H1 (cell line): ENCODE results near the gene NSUN4. TPM values are rescaled to one million over a fixed set of nuclear protein-coding genes. Genes with fewer than 3 reads are reported as not detected.

ENCODE experiments used
- CTCF ChIA-PET: fragments of 300-600 bp; sonication (Branson Sonifier 250); formaldehyde crosslinking; loops from one replicate; lab custom pipeline; 2021; ENCODE audit not compliant: partially characterized antibody; lab: Charles Lee
- POLR2A ChIA-PET: fragments of 300-600 bp; sonication (Branson Sonifier 250); formaldehyde crosslinking; loops from one replicate; lab custom pipeline; 2021; ENCODE audit warnings: inconsistent platforms; ENCODE audit not compliant: partially characterized antibody; lab: Charles Lee
- DNase-seq, 2 experiments: peaks; one replicate each; pipeline versions ENCODE4 v3.0.0 to v3.0.0-alpha.2; 2010 to 2022; ENCODE audit warnings: low spot score in 2 of 2, low read depth in 1 of 2, mixed read lengths in 1 of 2
- FAIRE-seq: peaks from 2 replicates; lab custom pipeline; 2011; peaks lifted over from hg19 to GRCh38; lab: Jason Lieb, UNC
- H2AFZ ChIP-seq: 2 replicates; pipeline ENCODE4 v1.8.1; 2012; ENCODE audit warnings: low read length, inconsistent platforms
- H2AK5ac ChIP-seq: 2 replicates; pipeline ENCODE4 v1.6.1; 2013; ENCODE audit warnings: low read depth, low read length
- H2BK120ac ChIP-seq: replicated peaks from 2 replicates; pipeline ENCODE3; 2013; ENCODE audit warnings: low read depth, low read length, inconsistent platforms
- H2BK12ac ChIP-seq: 2 replicates; pipeline ENCODE4 v1.6.1; 2013; ENCODE audit warnings: low read depth, low read length
- H2BK15ac ChIP-seq: 2 replicates; pipeline ENCODE4 v1.6.1; 2013; ENCODE audit warnings: low read length
- H2BK20ac ChIP-seq: 2 replicates; pipeline ENCODE4 v1.6.1; 2013; ENCODE audit warnings: low read length
- H2BK5ac ChIP-seq: 2 replicates; pipeline ENCODE4 v1.6.1; 2013; ENCODE audit warnings: low read depth, low read length
- H3K14ac ChIP-seq: 2 replicates; pipeline ENCODE4 v1.6.1; 2013; ENCODE audit warnings: inconsistent platforms; ENCODE audit not compliant: insufficient read length
- H3K18ac ChIP-seq: 2 replicates; pipeline ENCODE4 v1.6.1; 2013; ENCODE audit warnings: low read length; ENCODE audit errors: extremely low read depth
- H3K23ac ChIP-seq: 2 replicates; pipeline ENCODE4 v1.6.1; 2013; ENCODE audit warnings: inconsistent platforms; ENCODE audit not compliant: insufficient read length
- H3K23me2 ChIP-seq: 2 replicates; pipeline ENCODE4 v1.6.1; 2013; ENCODE audit warnings: low read depth, low read length
- H3K27ac ChIP-seq: 2 replicates; pipeline ENCODE4 v1.6.1; 2011; ENCODE audit warnings: low read depth, low read length, inconsistent platforms
- H3K27me3 ChIP-seq, 4 experiments: replicated peaks in 1 of 4; 1 replicate in 1 of 4; 2 replicates in 3 of 4; pipeline versions ENCODE4 v1.6.1 to v1.8.1; 2011 to 2013; ENCODE audit warnings: low read length in 3 of 4, mild to moderate bottlenecking in 3 of 4, inconsistent platforms in 2 of 4, mixed read lengths in 2 of 4, moderate library complexity in 1 of 4; ENCODE audit not compliant: control insufficient read depth in 3 of 4, insufficient read depth in 3 of 4; ENCODE audit errors: extremely low read depth in 1 of 4
- H3K36me3 ChIP-seq, 4 experiments: 2 replicates each; pipeline versions ENCODE4 v1.6.1 to v1.8.1; 2011 to 2013; ENCODE audit warnings: mild to moderate bottlenecking in 4 of 4, low read length in 3 of 4, moderate library complexity in 2 of 4, control low read depth in 1 of 4, inconsistent platforms in 1 of 4; ENCODE audit not compliant: insufficient read depth in 4 of 4, control insufficient read depth in 2 of 4
- H3K4ac ChIP-seq: replicated peaks from 2 replicates; pipeline ENCODE3; 2013; ENCODE audit warnings: low read length, low read depth, mixed read lengths, inconsistent platforms; ENCODE audit not compliant: insufficient read length
- H3K4me1 ChIP-seq, 4 experiments: replicated peaks in 1 of 4; 1 replicate in 1 of 4; 2 replicates in 3 of 4; pipeline versions ENCODE4 v1.6.1 to v1.8.1; 2011 to 2013; ENCODE audit warnings: low read length in 3 of 4, inconsistent platforms in 2 of 4, mixed read lengths in 1 of 4; ENCODE audit not compliant: insufficient read depth in 4 of 4, control insufficient read depth in 3 of 4
- H3K4me2 ChIP-seq, 2 experiments: 2 replicates each; pipeline versions ENCODE4 v1.6.1 to v1.8.1; 2011 to 2013; ENCODE audit warnings: low read depth in 2 of 2, low read length in 2 of 2, control low read depth in 1 of 2, inconsistent platforms in 1 of 2, mild to moderate bottlenecking in 1 of 2; ENCODE audit not compliant: insufficient read depth in 1 of 2
- H3K4me3 ChIP-seq, 4 experiments: fragments of 200-600, 300-600 bp in 1 of 4; sonication (generic), shearing (Covaris generic), sonication (Bioruptor Twin) in 1 of 4; 2 replicates each; pipeline versions ENCODE4 v1.5.1 to v1.8.1; 2011 to 2016; ENCODE audit warnings: low read length in 4 of 4, low read depth in 3 of 4, control low read depth in 2 of 4, inconsistent platforms in 2 of 4, mild to moderate bottlenecking in 2 of 4, mixed read lengths in 1 of 4, moderate library complexity in 1 of 4; ENCODE audit not compliant: insufficient read depth in 2 of 4; ENCODE audit errors: extremely low read depth in 1 of 4
- H3K56ac ChIP-seq: replicated peaks from 2 replicates; pipeline ENCODE3; 2013; ENCODE audit warnings: low read depth, mild to moderate bottlenecking, mixed read lengths, low read length, inconsistent platforms; ENCODE audit not compliant: insufficient read length
- H3K79me1 ChIP-seq: 2 replicates; pipeline ENCODE4 v1.6.1; 2013; ENCODE audit warnings: low read depth, low read length, control low read depth
- H3K79me2 ChIP-seq, 2 experiments: 2 replicates each; pipeline versions ENCODE4 v1.6.1 to v1.8.1; 2012 to 2013; ENCODE audit warnings: low read length in 2 of 2, mild to moderate bottlenecking in 2 of 2, inconsistent platforms in 1 of 2; ENCODE audit not compliant: insufficient read depth in 2 of 2, control insufficient read depth in 1 of 2
- H3K9ac ChIP-seq, 4 experiments: replicated peaks in 1 of 4; 1 replicate in 1 of 4; 2 replicates in 3 of 4; pipeline versions ENCODE4 v1.6.1 to v1.8.1; 2011 to 2013; ENCODE audit warnings: low read depth in 3 of 4, low read length in 3 of 4, control low read depth in 2 of 4, mild to moderate bottlenecking in 2 of 4, moderate library complexity in 2 of 4, inconsistent platforms in 1 of 4; ENCODE audit errors: extremely low read depth in 1 of 4
- H3K9me3 ChIP-seq, 2 experiments: 2 replicates each; pipeline versions ENCODE4 v1.6.1 to v1.8.1; 2012 to 2013; ENCODE audit warnings: mild to moderate bottlenecking in 2 of 2, moderate library complexity in 2 of 2, control low read depth in 1 of 2, inconsistent platforms in 1 of 2, low read depth in 1 of 2, low read length in 1 of 2, mixed read lengths in 1 of 2; ENCODE audit not compliant: insufficient read depth in 2 of 2
- H4K20me1 ChIP-seq, 2 experiments: replicated peaks in 1 of 2; 2 replicates each; pipeline versions ENCODE3 to v1.8.1; 2011 to 2013; ENCODE audit warnings: inconsistent platforms in 2 of 2, low read length in 2 of 2, mild to moderate bottlenecking in 1 of 2; ENCODE audit not compliant: insufficient read depth in 2 of 2, control insufficient read depth in 1 of 2
- H4K5ac ChIP-seq: 2 replicates; pipeline ENCODE4 v1.6.1; 2013; ENCODE audit warnings: low read length, low read depth, mixed read lengths, inconsistent platforms; ENCODE audit not compliant: insufficient read length
- H4K8ac ChIP-seq: 2 replicates; pipeline ENCODE4 v1.8.0; 2013; ENCODE audit warnings: mild to moderate bottlenecking, moderate library complexity, low read length, inconsistent platforms; ENCODE audit not compliant: insufficient read depth; ENCODE audit errors: extremely low read depth
- H4K91ac ChIP-seq: replicated peaks from 2 replicates; pipeline ENCODE3; 2013; ENCODE audit warnings: low read length, mixed read lengths, inconsistent platforms; ENCODE audit not compliant: insufficient read length
- BACH1 ChIP-seq: IDR thresholded peaks from 2 replicates; pipeline ENCODE4 v1.6.1; 2012; ENCODE audit warnings: low read length, improper control_type of control experiment
- BCL11A ChIP-seq, 2 experiments: IDR thresholded peaks; one replicate each; pipeline ENCODE4 v1.6.1; 2011; ENCODE audit warnings: low read depth in 2 of 2, low read length in 2 of 2, mild to moderate bottlenecking in 2 of 2
- CTBP2 ChIP-seq: IDR thresholded peaks from 2 replicates; pipeline ENCODE4 v1.7.0; 2011; ENCODE audit warnings: borderline replicate concordance, mild to moderate bottlenecking, moderate library complexity, mixed read lengths, low read length; ENCODE audit not compliant: insufficient read depth, insufficient read length
- E2F6 ChIP-seq: IDR thresholded peaks from 2 replicates; pipeline ENCODE4 v1.6.1; 2012; ENCODE audit warnings: inconsistent platforms
- EZH2 ChIP-seq: fragments of 200-600 bp; sonication (generic); IDR thresholded peaks from 2 replicates; pipeline ENCODE4 v1.7.1; 2012; ENCODE audit warnings: low read depth, mild to moderate bottlenecking, moderate library complexity, low read length, inconsistent platforms; ENCODE audit not compliant: severe bottlenecking
- JUN ChIP-seq: IDR thresholded peaks from 2 replicates; pipeline ENCODE4 v1.6.1; 2011; ENCODE audit warnings: low read depth, mild to moderate bottlenecking, improper control_type of control experiment, low read length
- KDM4A ChIP-seq: IDR thresholded peaks from one replicate; pipeline ENCODE4 v1.7.1; 2012; ENCODE audit warnings: low read depth, mild to moderate bottlenecking, moderate library complexity, low read length, inconsistent platforms; ENCODE audit not compliant: severe bottlenecking
- MAFK ChIP-seq: IDR thresholded peaks from 2 replicates; pipeline ENCODE4 v1.6.1; 2012; ENCODE audit warnings: low read depth, mild to moderate bottlenecking, improper control_type of control experiment, low read length
- NANOG ChIP-seq: IDR thresholded peaks from 2 replicates; pipeline ENCODE4 v1.6.1; 2011; ENCODE audit warnings: low read length, low read depth, mild to moderate bottlenecking, inconsistent platforms; ENCODE audit not compliant: insufficient read depth, poor library complexity, severe bottlenecking
- RAD21 ChIP-seq, 2 experiments: IDR thresholded peaks in 1 of 2; conservative IDR thresholded peaks in 1 of 2; 2 replicates each; pipeline ENCODE4 v1.6.1; 2011; ENCODE audit warnings: low read depth in 2 of 2, low read length in 2 of 2, improper control_type of control experiment in 1 of 2, inconsistent platforms in 1 of 2, mild to moderate bottlenecking in 1 of 2, moderate library complexity in 1 of 2
- SP2 ChIP-seq: IDR thresholded peaks from 2 replicates; pipeline ENCODE4 v1.6.1; 2012; ENCODE audit warnings: mild to moderate bottlenecking, low read length, inconsistent platforms
- WGBS, 2 experiments: shearing (Covaris generic) in 1 of 2; methylation state at CpG; one replicate each; pipeline versions ENCODE4 v1.1.6 to v1.1.7; 2013 to 2015; ENCODE audit warnings: low lambda C conversion rate in 2 of 2, mixed read lengths in 2 of 2, inconsistent platforms in 1 of 2, low coverage in 1 of 2, missing lambda C conversion rate in 1 of 2; ENCODE audit not compliant: insufficient replicate concordance in 2 of 2, insufficient coverage in 1 of 2, insufficient read length in 1 of 2; ENCODE audit errors: extremely low coverage in 1 of 2, missing lambda C conversion rate in 1 of 2; 5-methylcytosine and 5-hydroxymethylcytosine counted together
- polyA plus RNA-seq, 7 experiments: library from polyadenylated mRNA; depleted of rRNA in 3 of 7; stranded (reverse) in 5 of 7; unstranded in 2 of 7; fragments of >200 nt in 5 of 7; fragments of 200-250 nt in 2 of 7; gene quantifications; 1 replicate in 5 of 7; 2 replicates in 1 of 7; 4 replicates in 1 of 7; pipeline versions ENCODE4 v1.2.1 to v1.2.3, GENCODE V29; 2011 to 2013; ENCODE audit warnings: missing spikeins in 2 of 7, mixed read lengths in 2 of 7
- total RNA-seq: library from RNA; stranded (reverse); fragmentation: NEBNext Ultra II Directional; extraction: Animal tissue kit (Norgen Biotek cat#: 25700); gene quantifications from 2 replicates; pipeline ENCODE4 v1.2.1, GENCODE V29; 2021

NSUN4 gene
- total and polyA plus RNA-seq, 2 of the 8 experiments (the other 6 are each of a cell fraction or from before 2014, with no cell fraction given), result 9.7 to 15.7 TPM

- H3K23ac ChIP-seq, result no peak overlapping the region
- 95% methylated on average over 7 of the region's 7 CpGs; no CpG with 5 or more reads in 1 of the 2 experiments for WGBS, 2 experiments
- no peak overlapping the region for H3K27ac ChIP-seq
- H2BK5ac ChIP-seq, result no peak overlapping the region; the same call in 1 of the 2 replicates
- H2BK120ac ChIP-seq, result no peak overlapping the region
- no peak overlapping the region for H3K4me2 ChIP-seq
- H3K79me2 ChIP-seq, result no peaks in the 10 kb centered on the region
- no peaks in the 10 kb centered on the region for H3K27me3 ChIP-seq
- H4K91ac ChIP-seq, result no peak overlapping the region
- ChIA-PET CTCF (interaction anchor here (0.5 to 25.3 kb wide), 13 partner anchors 11 to 378 kb away, joined by 3 to 513 read pairs (median 4); no protein-coding TSS in a partner anchor), POLR2A (interaction anchor here (1.0 to 1.3 kb wide), 2 partner anchors 9 to 36 kb away, joined by 3 to 4 read pairs; no protein-coding TSS in a partner anchor)
- peaks cover 0 to 2% of the 10 kb centered on the region in 2 experiments for H4K20me1 ChIP-seq
- H3K23me2 ChIP-seq, result no peaks in the 10 kb centered on the region; the same call in 1 of the 2 replicates
- no peak overlapping the region for H4K8ac ChIP-seq
- no peak overlapping the region; a peak in 1 of 7 replicates for H3K9ac ChIP-seq
- H3K79me1 ChIP-seq, result no peaks in the 10 kb centered on the region
- H3K4me1 ChIP-seq, result peaks cover 0 to 15% (median 10%) of the 10 kb centered on the region in 4 experiments; a peak in 6 of 7 replicates
- H4K5ac ChIP-seq, result no peak overlapping the region
- DNase-seq, result no peak
- no peak overlapping the region for H3K56ac ChIP-seq
- no peak overlapping the region for H3K4ac ChIP-seq
- FAIRE-seq, result no peak
- H2AK5ac ChIP-seq, result 0 out of 2 replicates have a peak overlapping the region, but pooled peaks have one; percentile 16
- H3K14ac ChIP-seq, result no peak overlapping the region
- H3K18ac ChIP-seq, result no peak overlapping the region
- no peak overlapping the region for H2BK20ac ChIP-seq
- no peak overlapping the region for H3K4me3 ChIP-seq
- H2BK12ac ChIP-seq, result no peak overlapping the region
- H2AFZ ChIP-seq, result no peak overlapping the region
- H2BK15ac ChIP-seq, result no peak overlapping the region
- H3K9me3 ChIP-seq, result no peaks in the 10 kb centered on the region
- H3K36me3 ChIP-seq, result peaks cover 3 to 23% (median 9%) of the 10 kb centered on the region in 4 experiments; a peak in 6 of 8 replicates
- no peak for TF ChIP-seq E2F6
- TF ChIP-seq KDM4A, result no peak
- TF ChIP-seq BACH1, result no peak
- TF ChIP-seq SP2, result no peak
- TF ChIP-seq BCL11A (IDR thresholded peaks at IDR 0.05; ENCODE audit: low read depth in 2 of 2, low read length in 2 of 2), result no peak
- TF ChIP-seq MAFK, result no peak
- TF ChIP-seq NANOG, result no peak
- TF ChIP-seq RAD21 (IDR thresholded peaks at IDR 0.05 in 1 of 2, conservative IDR thresholded peaks at IDR 0.05 in 1 of 2; ENCODE audit: low read depth in 2 of 2, low read length in 2 of 2), result no peak
- TF ChIP-seq EZH2, result no peak
- no peak for TF ChIP-seq CTBP2
- TF ChIP-seq JUN, result no peak
Observed at GRCh38 chr1:46411010-46411405, 70.4 kb downstream of the NSUN4 start.
